HepG2 (cell line): ENCODE measurements around the gene KAZN. TPM values are rescaled to one million over a fixed set of nuclear protein-coding genes. Genes with fewer than 3 reads are reported as not detected.

ENCODE experiments used
- CENPT ChIP-seq: sonication (generic); formaldehyde crosslinking; IDR thresholded peaks from 2 replicates; pipeline ENCODE4 v1.8.0; 2022; ENCODE audit warnings: low read depth, mild to moderate bottlenecking, moderate library complexity, missing genetic modification reagents
- ISL2 ChIP-seq: sonication (generic); formaldehyde crosslinking; IDR thresholded peaks from 2 replicates; pipeline ENCODE4 v1.5.0; 2020; ENCODE audit warnings: missing genetic modification reagents
- NCOA5 ChIP-seq: sonication (generic); formaldehyde crosslinking; IDR thresholded peaks from 2 replicates; pipeline ENCODE4 v1.4.0; 2020; ENCODE audit warnings: missing genetic modification reagents
- NFRKB ChIP-seq: fragments of 450-650 bp; IDR thresholded peaks from 2 replicates; pipeline ENCODE4 v1.6.1; 2017
- NONO ChIP-seq, 2 experiments: fragments of 450-650 bp in 1 of 2; sonication (generic) in 1 of 2; formaldehyde crosslinking in 1 of 2; IDR thresholded peaks in 1 of 2; conservative IDR thresholded peaks in 1 of 2; 2 replicates each; pipeline versions ENCODE4 v1.6.1 to v1.8.0; 2017 to 2022; ENCODE audit warnings: mild to moderate bottlenecking in 1 of 2, missing genetic modification reagents in 1 of 2, moderate library complexity in 1 of 2
- ZBTB3 ChIP-seq: sonication (generic); formaldehyde crosslinking; IDR thresholded peaks from 2 replicates; pipeline ENCODE4 v1.4.0; 2020; ENCODE audit warnings: low read depth, mild to moderate bottlenecking, moderate library complexity, missing genetic modification reagents, borderline replicate concordance
- ZC3H13 ChIP-seq: sonication (generic); formaldehyde crosslinking; IDR thresholded peaks from 2 replicates; pipeline ENCODE4 v1.8.1; 2023; ENCODE audit warnings: mild to moderate bottlenecking, missing genetic modification reagents, moderate library complexity
- ZNF3 ChIP-seq: IDR thresholded peaks from 2 replicates; pipeline ENCODE4 v1.7.0; 2017; ENCODE audit warnings: inconsistent platforms
- ZNF432 ChIP-seq: sonication (generic); formaldehyde crosslinking; IDR thresholded peaks from 2 replicates; pipeline ENCODE4 v1.5.0; 2020; ENCODE audit warnings: missing genetic modification reagents, mild to moderate bottlenecking, borderline replicate concordance
- ZNF549 ChIP-seq: sonication (generic); formaldehyde crosslinking; IDR thresholded peaks from 2 replicates; pipeline ENCODE4 v1.5.0; 2020; ENCODE audit warnings: missing genetic modification reagents
- ZNF660 ChIP-seq: sonication (generic); formaldehyde crosslinking; IDR thresholded peaks from 2 replicates; pipeline ENCODE4 v1.5.1; 2020; ENCODE audit warnings: mild to moderate bottlenecking, low read depth, missing genetic modification reagents, borderline replicate concordance
- polyA plus RNA-seq, 8 experiments: library from polyadenylated mRNA; depleted of rRNA in 3 of 8; stranded (reverse) in 7 of 8; unstranded in 1 of 8; fragments of >200 nt; fragmentation: Illumina TruSeq in 4 of 8; extraction: Trizol in 4 of 8; gene quantifications; 2 replicates each; pipeline versions ENCODE4 v1.2.1 to v1.2.3, GENCODE V29; 2011 to 2016; ENCODE audit warnings: low read depth in 4 of 8, missing spikeins in 1 of 8, mixed read lengths in 1 of 8; ENCODE audit not compliant: insufficient read depth in 1 of 8
- total RNA-seq, 5 experiments: library from RNA; depleted of rRNA; stranded (reverse); fragments of >200 nt; fragmentation: Illumina TruSeq; extraction: Trizol; gene quantifications; 2 replicates each; pipeline ENCODE4 v1.2.3, GENCODE V29; 2016; ENCODE audit warnings: low read depth in 1 of 5
- TF ChIP-seq, protein P1 (sequence below): sonication (generic); formaldehyde crosslinking; IDR thresholded peaks from 2 replicates; pipeline ENCODE4 v1.5.0; 2020; ENCODE audit warnings: missing genetic modification reagents, mild to moderate bottlenecking, borderline replicate concordance
- TF ChIP-seq, protein P2 (sequence below): sonication (generic); formaldehyde crosslinking; IDR thresholded peaks from one replicate; pipeline ENCODE4 v1.5.1; 2020; ENCODE audit warnings: mild to moderate bottlenecking, missing genetic modification reagents; ENCODE audit errors: not compliant biosample characterization
- TF ChIP-seq, protein P3 (sequence below): IDR thresholded peaks from 2 replicates; pipeline ENCODE4 v1.6.1; 2016; ENCODE audit warnings: missing genetic modification reagents, missing compliant biosample characterization
- TF ChIP-seq, protein P4 (sequence below): sonication (generic); formaldehyde crosslinking; IDR thresholded peaks from 2 replicates; pipeline ENCODE4 v1.5.0; 2020; ENCODE audit warnings: mild to moderate bottlenecking, missing genetic modification reagents
- TF ChIP-seq, protein P5 (sequence below): sonication (generic); formaldehyde crosslinking; IDR thresholded peaks from 2 replicates; pipeline ENCODE4 v1.8.0; 2022; ENCODE audit warnings: low read depth, missing genetic modification reagents

The KAZN gene
- total and polyA plus RNA-seq, 2 of the 13 experiments (the other 11 are each of a cell fraction or from before 2014, with no cell fraction given): 10.4 to 13.5 TPM

DNA sequence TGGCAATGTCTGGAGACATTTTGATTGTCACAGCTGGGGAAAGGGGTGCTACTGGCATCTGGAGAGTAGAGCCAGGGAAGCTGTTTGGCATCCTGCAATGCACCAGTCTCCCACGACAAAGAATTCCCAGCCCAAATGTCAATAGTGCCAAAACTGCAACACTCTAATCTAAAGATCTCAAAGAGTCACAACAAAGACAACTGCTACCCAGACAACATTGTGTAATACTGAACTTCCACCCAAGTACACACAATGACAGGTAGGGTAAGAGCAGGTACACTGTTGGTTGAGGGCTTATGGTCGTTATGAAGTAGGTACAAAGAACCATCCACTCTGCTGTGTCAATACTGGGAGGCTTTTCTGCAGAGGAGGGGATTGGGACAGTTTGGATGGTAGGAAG lies 546.8 kb downstream of the KAZN start (continued):
- TF ChIP-seq, protein P1, sequence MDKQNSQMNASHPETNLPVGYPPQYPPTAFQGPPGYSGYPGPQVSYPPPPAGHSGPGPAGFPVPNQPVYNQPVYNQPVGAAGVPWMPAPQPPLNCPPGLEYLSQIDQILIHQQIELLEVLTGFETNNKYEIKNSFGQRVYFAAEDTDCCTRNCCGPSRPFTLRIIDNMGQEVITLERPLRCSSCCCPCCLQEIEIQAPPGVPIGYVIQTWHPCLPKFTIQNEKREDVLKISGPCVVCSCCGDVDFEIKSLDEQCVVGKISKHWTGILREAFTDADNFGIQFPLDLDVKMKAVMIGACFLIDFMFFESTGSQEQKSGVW (CRISPR knock-in tag): no peak
- TF ChIP-seq ISL2 (CRISPR knock-in tag) (peak; percentile 75), ZNF549 (CRISPR knock-in tag) (no peak), NCOA5 (CRISPR knock-in tag) (no peak), ZC3H13 (CRISPR knock-in tag) (peak; percentile 62; the same call in 1 of the 2 replicates), ZNF660 (CRISPR knock-in tag) (no peak), ZBTB3 (CRISPR knock-in tag) (no peak), ZNF432 (CRISPR knock-in tag) (no peak), NONO (IDR thresholded peaks at IDR 0.05) (no peak), NONO (CRISPR knock-in tag; conservative IDR thresholded peaks at IDR 0.05) (peak; percentile 74), ZNF3 (CRISPR knock-in tag) (no peak), NFRKB (no peak), CENPT (CRISPR knock-in tag) (no peak)
- TF ChIP-seq, protein P2, sequence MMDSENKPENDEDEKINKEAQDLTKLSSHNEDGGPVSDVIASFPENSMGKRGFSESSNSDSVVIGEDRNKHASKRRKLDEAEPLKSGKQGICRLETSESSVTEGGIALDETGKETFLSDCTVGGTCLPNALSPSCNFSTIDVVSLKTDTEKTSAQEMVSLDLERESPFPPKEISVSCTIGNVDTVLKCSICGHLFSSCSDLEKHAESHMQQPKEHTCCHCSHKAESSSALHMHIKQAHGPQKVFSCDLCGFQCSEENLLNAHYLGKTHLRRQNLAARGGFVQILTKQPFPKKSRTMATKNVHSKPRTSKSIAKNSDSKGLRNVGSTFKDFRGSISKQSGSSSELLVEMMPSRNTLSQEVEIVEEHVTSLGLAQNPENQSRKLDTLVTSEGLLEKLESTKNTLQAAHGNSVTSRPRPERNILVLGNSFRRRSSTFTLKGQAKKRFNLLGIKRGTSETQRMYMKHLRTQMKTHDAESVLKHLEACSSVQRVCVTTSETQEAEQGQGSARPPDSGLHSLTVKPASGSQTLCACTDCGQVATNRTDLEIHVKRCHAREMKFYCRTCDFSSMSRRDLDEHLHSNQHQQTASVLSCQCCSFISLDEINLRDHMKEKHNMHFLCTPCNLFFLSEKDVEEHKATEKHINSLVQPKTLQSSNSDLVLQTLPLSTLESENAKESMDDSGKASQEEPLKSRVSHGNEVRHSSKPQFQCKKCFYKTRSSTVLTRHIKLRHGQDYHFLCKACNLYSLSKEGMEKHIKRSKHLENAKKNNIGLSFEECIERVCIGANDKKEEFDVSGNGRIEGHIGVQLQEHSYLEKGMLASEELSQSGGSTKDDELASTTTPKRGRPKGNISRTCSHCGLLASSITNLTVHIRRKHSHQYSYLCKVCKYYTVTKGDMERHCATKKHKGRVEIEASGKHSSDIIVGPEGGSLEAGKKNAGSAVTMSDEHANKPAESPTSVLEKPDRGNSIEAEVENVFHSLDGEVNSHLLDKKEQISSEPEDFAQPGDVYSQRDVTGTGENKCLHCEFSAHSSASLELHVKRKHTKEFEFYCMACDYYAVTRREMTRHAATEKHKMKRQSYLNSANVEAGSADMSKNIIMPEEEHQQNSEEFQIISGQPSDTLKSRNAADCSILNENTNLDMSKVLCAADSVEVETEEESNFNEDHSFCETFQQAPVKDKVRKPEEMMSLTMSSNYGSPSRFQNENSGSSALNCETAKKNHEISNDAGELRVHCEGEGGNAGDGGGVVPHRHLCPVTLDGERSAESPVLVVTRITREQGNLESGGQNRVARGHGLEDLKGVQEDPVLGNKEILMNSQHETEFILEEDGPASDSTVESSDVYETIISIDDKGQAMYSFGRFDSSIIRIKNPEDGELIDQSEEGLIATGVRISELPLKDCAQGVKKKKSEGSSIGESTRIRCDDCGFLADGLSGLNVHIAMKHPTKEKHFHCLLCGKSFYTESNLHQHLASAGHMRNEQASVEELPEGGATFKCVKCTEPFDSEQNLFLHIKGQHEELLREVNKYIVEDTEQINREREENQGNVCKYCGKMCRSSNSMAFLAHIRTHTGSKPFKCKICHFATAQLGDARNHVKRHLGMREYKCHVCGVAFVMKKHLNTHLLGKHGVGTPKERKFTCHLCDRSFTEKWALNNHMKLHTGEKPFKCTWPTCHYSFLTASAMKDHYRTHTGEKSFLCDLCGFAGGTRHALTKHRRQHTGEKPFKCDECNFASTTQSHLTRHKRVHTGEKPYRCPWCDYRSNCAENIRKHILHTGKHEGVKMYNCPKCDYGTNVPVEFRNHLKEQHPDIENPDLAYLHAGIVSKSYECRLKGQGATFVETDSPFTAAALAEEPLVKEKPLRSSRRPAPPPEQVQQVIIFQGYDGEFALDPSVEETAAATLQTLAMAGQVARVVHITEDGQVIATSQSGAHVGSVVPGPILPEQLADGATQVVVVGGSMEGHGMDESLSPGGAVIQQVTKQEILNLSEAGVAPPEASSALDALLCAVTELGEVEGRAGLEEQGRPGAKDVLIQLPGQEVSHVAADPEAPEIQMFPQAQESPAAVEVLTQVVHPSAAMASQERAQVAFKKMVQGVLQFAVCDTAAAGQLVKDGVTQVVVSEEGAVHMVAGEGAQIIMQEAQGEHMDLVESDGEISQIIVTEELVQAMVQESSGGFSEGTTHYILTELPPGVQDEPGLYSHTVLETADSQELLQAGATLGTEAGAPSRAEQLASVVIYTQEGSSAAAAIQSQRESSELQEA (CRISPR knock-in tag): no peak
- TF ChIP-seq, protein P3, sequence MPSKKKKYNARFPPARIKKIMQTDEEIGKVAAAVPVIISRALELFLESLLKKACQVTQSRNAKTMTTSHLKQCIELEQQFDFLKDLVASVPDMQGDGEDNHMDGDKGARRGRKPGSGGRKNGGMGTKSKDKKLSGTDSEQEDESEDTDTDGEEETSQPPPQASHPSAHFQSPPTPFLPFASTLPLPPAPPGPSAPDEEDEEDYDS (CRISPR knock-in tag): no peak
- TF ChIP-seq, protein P4, sequence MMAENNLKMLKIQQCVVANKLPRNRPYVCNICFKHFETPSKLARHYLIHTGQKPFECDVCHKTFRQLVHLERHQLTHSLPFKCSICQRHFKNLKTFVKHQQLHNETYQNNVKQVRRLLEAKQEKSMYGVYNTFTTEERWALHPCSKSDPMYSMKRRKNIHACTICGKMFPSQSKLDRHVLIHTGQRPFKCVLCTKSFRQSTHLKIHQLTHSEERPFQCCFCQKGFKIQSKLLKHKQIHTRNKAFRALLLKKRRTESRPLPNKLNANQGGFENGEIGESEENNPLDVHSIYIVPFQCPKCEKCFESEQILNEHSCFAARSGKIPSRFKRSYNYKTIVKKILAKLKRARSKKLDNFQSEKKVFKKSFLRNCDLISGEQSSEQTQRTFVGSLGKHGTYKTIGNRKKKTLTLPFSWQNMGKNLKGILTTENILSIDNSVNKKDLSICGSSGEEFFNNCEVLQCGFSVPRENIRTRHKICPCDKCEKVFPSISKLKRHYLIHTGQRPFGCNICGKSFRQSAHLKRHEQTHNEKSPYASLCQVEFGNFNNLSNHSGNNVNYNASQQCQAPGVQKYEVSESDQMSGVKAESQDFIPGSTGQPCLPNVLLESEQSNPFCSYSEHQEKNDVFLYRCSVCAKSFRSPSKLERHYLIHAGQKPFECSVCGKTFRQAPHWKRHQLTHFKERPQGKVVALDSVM (CRISPR knock-in tag): no peak
- TF ChIP-seq, protein P5, sequence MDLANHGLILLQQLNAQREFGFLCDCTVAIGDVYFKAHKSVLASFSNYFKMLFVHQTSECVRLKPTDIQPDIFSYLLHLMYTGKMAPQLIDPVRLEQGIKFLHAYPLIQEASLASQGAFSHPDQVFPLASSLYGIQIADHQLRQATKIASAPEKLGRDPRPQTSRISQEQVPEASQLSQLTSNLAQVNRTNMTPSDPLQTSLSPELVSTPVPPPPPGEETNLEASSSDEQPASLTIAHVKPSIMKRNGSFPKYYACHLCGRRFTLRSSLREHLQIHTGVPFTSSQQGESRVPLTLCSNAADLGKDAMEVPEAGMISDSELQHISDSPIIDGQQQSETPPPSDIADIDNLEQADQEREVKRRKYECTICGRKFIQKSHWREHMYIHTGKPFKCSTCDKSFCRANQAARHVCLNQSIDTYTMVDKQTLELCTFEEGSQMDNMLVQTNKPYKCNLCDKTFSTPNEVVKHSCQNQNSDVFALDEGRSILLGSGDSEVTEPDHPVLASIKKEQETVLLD (CRISPR knock-in tag): 0 out of 2 replicates have a peak, but pooled peaks have one; percentile 20
